IPS-NIHi7 (cell line): ENCODE measurements around the gene AMFR.
"Not testable (repeated sequence)": the region's sequence is repeated elsewhere in the genome, so short reads cannot be mapped to it uniquely, and the experiment has no call there.

Source experiments
- DNase-seq: peaks from one replicate; pipeline ENCODE4 v3.0.0; 2012; ENCODE audit warnings: mixed read lengths; ENCODE audit errors: extremely low spot score

The AMFR gene

GRCh38 chr16:56423584-56424403, 1.6 kb downstream of the AMFR start:
- DNase-seq, result no peak

DNA sequence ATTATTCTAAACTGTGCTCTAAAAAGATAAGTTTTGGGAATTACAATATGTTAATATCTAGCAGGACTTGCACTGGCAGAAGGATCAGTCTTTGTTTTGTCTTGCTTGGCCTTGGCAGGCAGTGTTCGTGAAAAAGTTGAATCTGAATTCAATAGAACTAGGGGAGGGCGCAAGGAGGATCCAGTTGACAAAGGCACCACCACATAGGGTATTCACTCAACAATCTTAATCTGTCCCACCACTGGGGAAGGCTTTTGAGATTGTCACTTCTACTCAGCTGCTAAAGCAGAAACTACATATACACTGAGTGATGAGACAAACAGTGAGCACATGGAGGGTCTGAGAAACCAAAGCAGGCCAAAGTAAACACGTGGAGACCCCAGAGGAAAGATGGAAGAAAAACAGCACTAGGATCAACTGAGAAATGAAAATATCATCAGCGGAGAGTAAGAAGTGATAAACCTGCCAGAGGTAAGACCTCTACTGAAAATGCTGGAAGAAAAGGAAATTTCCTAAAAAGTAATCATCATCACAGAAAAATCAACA, 2.4 kb downstream of the AMFR start:
- no peak for DNase-seq

DNA sequence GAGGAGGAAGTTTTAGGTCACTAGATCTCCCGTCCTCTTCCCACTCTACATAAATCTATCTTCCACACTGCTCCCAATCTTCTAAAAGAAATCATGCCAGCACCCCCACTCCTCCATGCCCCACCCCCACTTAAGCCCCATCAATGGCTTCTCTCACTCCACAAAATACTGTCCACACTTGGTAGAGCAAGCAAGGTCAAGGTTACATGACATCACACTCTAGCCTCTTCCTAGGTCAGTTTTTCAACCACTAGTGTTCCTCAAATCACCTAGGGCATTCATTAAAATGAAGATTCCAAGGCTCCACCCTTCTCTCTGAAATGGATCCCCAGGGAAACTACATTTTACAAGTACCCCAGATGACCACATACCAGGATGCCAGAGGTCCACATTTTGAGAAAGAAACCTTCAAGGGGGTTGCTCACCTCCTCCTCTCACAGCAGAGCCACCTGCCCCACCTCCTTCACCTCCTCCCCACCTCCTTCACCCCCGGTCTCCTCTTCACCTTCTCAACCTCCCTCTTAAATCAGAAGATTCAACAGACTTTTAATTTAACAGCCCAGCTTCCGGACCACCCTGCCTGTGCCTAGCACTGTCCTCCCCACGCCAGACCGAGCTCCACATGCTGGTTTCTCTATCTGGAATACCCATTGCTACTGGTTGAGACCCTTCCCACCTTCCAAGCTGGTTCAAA, 3.2 kb downstream of the AMFR start:
- DNase-seq, result no peak

- no peak for DNase-seq
Measured at GRCh38 chr16:56421313-56421712, 4.0 kb downstream of the AMFR start.

GRCh38 chr16:56420613-56421012, 4.7 kb downstream of the AMFR start:
- DNase-seq, result no peak

GRCh38 chr16:56419740-56420548, 5.4 kb downstream of the AMFR start:
- no peak for DNase-seq

- DNase-seq, result no peak
Measured at GRCh38 chr16:56417138-56417537, 8.2 kb downstream of the AMFR start.

GRCh38 chr16:56415875-56416274, 9.5 kb downstream of the AMFR start:
- DNase-seq, result no peak

- DNase-seq, result no peak
Measured at GRCh38 chr16:56414366-56414765, 11.0 kb downstream of the AMFR start.

DNA sequence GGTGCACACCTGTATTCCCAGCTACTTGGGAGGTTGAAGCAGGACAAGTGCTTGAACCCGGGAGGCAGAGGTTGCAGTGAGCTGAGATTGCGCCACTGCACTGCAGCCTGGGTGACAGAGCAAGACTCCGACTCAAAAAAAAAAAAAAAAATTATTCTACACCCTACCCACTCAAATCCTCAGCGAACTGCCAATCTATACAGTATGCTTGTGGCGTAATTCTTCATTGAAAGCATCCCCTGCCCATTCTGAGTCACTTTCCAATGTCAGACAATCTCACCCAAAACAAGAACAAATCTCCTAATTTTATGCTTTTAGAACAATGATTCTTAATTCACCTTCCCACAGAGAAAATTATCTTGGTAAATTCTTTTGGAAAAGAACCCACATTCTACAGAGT, 12.0 kb downstream of the AMFR start:
- no peak for DNase-seq

DNA sequence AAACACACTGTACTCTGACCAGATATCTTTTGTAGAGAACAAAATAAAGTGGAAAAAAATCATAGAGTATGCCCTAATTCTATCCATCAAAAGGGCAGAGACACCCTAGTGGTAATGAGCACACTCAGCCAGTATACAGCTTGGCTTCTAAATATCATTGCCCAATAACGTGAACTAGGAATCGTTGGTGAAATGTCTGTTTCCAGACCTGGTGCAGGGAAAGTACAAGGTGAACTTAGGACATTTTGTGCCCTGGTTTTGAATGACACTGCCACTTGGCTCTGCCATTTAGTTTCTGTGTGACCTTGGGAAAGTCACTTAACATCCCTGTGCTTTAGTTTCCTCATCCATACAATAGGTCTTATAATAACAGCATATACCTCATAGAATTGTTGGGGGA, 13.7 kb downstream of the AMFR start:
- DNase-seq, result no peak

- DNase-seq, result no peak
Measured at GRCh38 chr16:56411123-56411522, 14.2 kb downstream of the AMFR start.

GRCh38 chr16:56409195-56409594, 16.1 kb downstream of the AMFR start:
- no peak for DNase-seq

- no peak for DNase-seq
Measured at GRCh38 chr16:56408379-56409098, 16.8 kb downstream of the AMFR start.

- DNase-seq, result no peak
Measured at GRCh38 chr16:56405977-56406672, 19.2 kb downstream of the AMFR start.

- DNase-seq, result peak; percentile 65
Measured at GRCh38 chr16:56401482-56401881, 23.9 kb downstream of the AMFR start.

GRCh38 chr16:56400458-56400857, 24.9 kb downstream of the AMFR start:
- DNase-seq, result no peak

GRCh38 chr16:56399486-56399885, 25.9 kb downstream of the AMFR start:
- DNase-seq, result no peak

GRCh38 chr16:56399047-56399446, 26.3 kb downstream of the AMFR start:
- no peak for DNase-seq

- not testable (repeated sequence) for DNase-seq
Measured at GRCh38 chr16:56396724-56397123, 28.6 kb downstream of the AMFR start.

GRCh38 chr16:56389554-56389953, 35.8 kb downstream of the AMFR start:
- DNase-seq, result no peak
